OCI-M1 (cell line): ENCODE measurements around the gene RANBP17.
"Not testable (repeated sequence)": the region's sequence is repeated elsewhere in the genome, so short reads cannot be mapped to it uniquely, and the experiment has no call there.

ENCODE experiments used
- DNase-seq: peaks from one replicate; lab custom pipeline; 2025; lab: John Stamatoyannopoulos, UW

The RANBP17 gene

DNA sequence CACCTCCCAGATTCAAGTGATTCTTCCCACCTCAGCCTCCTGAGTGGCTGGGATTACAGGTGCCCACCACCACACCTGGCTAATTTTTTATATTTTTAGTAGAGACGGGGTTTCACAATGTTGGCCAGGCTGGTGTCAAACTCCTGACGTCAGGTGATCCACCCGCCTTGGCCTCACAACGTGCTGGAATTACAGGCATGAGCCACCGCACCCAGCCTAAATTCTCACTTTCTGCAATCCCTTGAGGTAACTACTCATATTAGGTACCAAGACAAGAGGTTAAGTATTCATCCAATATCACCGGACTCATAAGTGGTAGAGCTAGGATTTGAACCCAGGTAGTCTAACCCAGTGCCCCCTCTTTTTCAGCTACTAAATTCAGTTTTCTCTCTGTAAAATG is 436.1 kb downstream of the RANBP17 start:
- DNase-seq: not testable (repeated sequence)

DNA sequence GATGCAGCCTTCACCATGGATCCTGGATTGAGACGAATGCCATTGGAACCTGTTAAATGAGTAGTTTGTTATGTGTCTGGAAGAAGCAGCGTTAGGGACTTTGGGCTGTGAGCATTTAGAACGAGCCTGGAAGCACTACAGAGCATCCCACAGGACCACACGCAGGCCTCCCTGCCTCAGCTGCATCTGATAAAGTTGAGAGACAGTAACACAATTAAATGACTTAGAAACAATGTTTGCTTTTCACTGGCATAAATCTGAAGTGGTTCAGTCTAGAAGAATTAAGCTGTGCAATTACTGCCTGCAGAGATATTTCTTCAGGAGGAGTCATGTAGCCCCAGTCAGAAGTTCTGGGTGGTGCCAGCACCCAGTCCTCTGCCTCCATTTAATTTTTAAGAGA is 437.4 kb downstream of the RANBP17 start:
- no peak for DNase-seq

- DNase-seq: peak; percentile 51
Measured at GRCh38 chr5:171299851-171300250, 438.0 kb downstream of the RANBP17 start.

DNA sequence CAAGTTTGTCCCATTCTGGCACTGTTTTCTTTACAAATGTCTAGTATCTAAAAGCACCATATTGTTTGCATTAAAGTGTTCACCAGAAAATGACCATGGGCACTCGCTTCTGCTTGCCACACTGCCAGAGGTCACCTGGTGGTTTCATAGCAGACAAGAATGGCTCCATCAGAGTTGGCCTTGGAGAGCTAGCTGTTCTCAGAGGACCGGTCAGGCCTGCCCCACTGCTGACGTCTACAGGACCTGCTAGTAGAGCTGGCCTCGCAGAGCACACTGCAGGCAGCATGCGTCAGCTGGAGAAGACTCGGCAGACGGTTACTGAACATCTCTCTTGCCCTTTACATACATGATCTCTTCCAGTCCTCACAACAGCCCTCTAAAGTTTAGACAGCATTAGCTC is 438.5 kb downstream of the RANBP17 start:
- no peak for DNase-seq

DNA sequence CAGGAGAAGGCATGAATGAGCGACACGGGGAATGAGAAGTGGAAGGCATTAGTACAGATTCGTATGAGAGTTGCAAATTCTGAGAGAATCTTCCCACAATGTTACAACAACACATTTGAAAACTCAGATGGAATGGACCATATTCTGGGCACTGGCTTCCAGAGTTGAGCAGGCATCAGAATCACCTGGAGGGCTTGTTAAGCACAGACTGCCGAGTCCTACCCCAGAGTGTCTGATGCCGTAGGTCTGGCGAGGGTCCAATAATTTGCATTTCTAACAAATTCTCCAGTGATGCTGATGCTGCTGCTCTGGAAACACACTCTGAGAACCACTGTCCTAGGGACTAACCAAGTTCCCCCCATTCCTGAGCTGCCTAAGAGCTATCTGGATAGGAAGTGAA is 444.3 kb downstream of the RANBP17 start:
- DNase-seq: no peak

- no peak for DNase-seq
Measured at GRCh38 chr5:171306781-171307591, 445.2 kb downstream of the RANBP17 start.

GRCh38 chr5:171307789-171308452 is 446.1 kb downstream of the RANBP17 start:
- DNase-seq: no peak

DNA sequence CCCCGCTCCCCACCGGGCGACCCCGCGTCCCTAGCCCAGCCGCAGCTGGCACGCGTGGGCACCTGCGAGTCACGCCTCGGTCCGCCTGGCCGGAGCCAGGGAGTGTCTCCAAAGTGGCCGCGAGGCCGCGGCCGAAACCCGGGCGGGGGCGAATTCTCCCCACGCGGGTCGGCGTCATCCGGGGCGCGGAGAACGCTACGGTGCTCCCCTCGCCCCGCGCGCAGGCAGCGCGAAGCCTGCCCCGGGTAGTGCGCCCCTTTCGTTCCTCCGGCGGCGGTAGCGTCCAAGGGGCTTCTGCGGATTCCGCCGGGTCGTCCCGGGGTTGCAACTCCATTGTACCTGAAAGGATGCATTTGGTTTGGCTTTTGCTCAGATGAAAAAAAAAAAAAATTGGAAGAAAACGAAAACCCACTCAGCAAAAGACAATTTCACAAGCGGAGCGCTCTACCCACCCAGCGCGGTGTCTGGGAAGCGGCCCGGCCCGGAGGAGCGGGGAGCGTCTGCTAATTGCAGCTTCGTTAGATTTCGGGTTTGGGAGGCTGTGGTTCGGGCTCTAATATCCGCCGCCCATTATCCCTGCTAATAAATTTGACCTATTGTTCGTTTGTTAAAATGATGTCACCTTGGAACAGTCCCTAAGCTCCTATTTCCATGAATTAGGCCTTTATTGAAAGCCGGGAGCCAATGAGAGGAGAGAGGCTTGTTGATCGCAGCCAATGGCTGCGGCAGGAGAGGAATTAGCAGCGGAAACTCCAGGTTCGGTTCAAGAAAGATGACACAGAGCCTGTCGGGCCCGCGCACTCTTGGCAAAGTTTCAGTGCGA is 446.8 kb downstream of the RANBP17 start, which contains the start of gene TLX3:
TLX3 (plus strand) TSS at position 796 of the 823 bp plus-strand sequence. CDS start 118 bp downstream, outside the sequence.
- peak; percentile 86 for DNase-seq

DNA sequence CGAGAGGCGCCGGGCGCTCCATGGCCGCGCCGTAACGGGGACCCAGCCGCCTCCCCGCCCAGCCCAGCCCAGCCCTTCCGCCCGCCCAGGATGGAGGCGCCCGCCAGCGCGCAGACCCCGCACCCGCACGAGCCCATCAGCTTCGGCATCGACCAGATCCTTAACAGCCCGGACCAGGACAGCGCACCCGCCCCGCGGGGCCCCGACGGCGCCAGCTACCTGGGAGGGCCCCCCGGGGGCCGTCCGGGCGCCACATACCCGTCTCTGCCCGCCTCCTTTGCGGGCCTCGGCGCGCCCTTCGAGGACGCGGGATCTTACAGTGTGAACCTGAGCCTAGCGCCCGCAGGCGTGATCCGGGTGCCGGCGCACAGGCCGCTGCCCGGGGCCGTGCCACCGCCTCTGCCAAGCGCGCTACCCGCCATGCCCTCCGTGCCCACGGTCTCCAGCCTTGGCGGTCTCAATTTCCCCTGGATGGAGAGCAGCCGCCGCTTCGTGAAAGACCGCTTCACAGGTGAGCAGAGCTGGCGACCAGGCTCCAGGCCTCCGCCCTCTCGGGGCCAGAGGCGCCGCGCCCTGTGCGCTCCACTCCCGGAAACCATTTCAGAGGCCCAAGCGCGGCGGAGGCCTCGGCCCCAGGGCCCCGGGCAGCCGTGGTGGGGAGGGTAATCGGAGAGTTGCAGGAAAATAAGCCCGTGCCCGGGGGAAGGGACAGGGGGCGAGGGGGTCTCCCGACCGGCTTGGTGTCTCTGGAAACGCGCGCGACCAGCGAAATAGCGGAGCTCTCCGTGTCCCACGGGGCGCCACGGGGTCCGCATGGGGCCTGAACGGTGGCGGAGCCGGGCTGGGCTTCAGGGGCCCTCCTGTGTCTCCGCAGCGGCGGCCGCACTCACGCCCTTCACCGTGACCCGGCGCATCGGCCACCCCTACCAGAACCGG is 447.7 kb downstream of the RANBP17 start:
- DNase-seq: no peak

- DNase-seq: peak; percentile 56
Measured at GRCh38 chr5:171310212-171310818, 448.5 kb downstream of the RANBP17 start.

GRCh38 chr5:171310819-171311321 is 449.1 kb downstream of the RANBP17 start:
- DNase-seq: no peak

- no peak for DNase-seq
Measured at GRCh38 chr5:171311322-171312077, 449.7 kb downstream of the RANBP17 start.

DNA sequence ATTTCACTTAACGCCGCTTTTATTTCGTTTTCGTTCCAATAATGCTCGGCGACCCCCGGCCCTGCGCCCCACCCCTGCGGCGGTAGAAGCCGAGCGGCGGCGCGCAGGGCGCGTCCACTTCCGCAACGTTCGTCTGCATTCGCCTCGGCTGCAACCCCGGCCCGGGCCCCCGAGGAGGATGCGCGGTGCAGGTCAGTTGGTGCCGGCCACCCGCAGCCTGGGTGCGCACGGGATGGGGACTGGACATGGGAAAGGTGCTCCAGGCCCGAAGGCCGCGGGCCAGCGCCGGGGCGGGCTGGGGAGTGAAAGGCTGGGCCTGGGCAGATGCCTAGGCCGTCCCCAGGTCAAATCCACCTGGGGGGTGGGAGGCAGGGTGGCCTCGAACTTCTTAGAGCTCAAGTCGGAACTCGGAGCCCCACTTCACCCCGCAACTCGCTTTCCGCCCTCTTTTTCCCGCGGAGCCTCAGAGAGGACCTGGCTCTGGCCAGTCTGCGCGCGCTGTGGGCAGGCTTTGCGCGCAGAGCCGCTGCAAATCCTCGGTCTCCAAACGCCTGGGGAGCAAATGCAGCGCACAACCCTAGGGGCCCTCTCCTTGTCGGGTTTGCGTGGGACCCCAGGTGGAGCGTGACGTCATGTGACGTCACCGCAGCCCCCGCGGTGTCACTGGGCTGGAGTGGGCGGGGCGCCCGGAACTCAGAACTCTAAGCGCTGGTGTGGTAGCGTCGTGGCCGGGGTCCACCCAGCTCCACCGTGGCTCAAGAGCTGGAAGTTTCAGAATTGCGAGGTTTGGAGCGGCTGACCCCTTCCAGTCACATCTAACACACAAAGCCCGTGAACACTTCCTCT is 450.5 kb downstream of the RANBP17 start:
- DNase-seq: no peak

GRCh38 chr5:171313481-171314206 is 451.8 kb downstream of the RANBP17 start:
- no peak for DNase-seq

- no peak for DNase-seq
Measured at GRCh38 chr5:171314728-171315385, 453.0 kb downstream of the RANBP17 start.

GRCh38 chr5:171315386-171315891 is 453.6 kb downstream of the RANBP17 start:
- no peak for DNase-seq

GRCh38 chr5:171315925-171316257 is 454.1 kb downstream of the RANBP17 start:
- DNase-seq: no peak
